Activated naive CD8-positive, alpha-beta T cell treated with anti-CD3 and anti-CD28 coated beads, Interleukin-2, amount 10 ng/mL, durations not matched to agents 7 days and 5 days (primary cell): ENCODE results near the gene APLP1. TPM values are rescaled to one million over a fixed set of nuclear protein-coding genes. Genes with fewer than 3 reads are reported as not detected.
"Not testable (repeated sequence)": the region's sequence is repeated elsewhere in the genome, so short reads cannot be mapped to it uniquely, and the experiment has no call there.

Source experiments
- ATAC-seq: fragments of 150-1000 bp; cut with Tn5 transposase; one replicate; pipeline ENCODE4 v1.10.0; 2021; ENCODE audit warnings: low read depth, moderate library complexity
- POLR2A ChIA-PET: fragments of 350-600 bp; sonication (Branson Sonifier 250); formaldehyde crosslinking; loops from one replicate; lab custom pipeline; 2021; ENCODE audit warnings: antibody characterized with exemption; lab: Charles Lee
- DNase-seq: peaks from one replicate; pipeline ENCODE4 v3.0.0; 2021
- H3K27ac Mint-ChIP-seq: one replicate; pipeline ENCODE4 v1.8.0; 2022; ENCODE audit warnings: mild to moderate bottlenecking, mixed read lengths
- H3K27me3 Mint-ChIP-seq: one replicate; pipeline ENCODE4 v1.8.0; 2022; ENCODE audit warnings: mild to moderate bottlenecking, moderate library complexity, mixed read lengths
- H3K36me3 Mint-ChIP-seq: one replicate; pipeline ENCODE4 v1.8.0; 2021; ENCODE audit warnings: mild to moderate bottlenecking, mixed read lengths
- H3K4me1 Mint-ChIP-seq: one replicate; pipeline ENCODE4 v1.8.0; 2021; ENCODE audit warnings: mixed read lengths
- H3K4me3 Mint-ChIP-seq: one replicate; pipeline ENCODE4 v1.8.0; 2022; ENCODE audit warnings: mild to moderate bottlenecking, moderate library complexity, mixed read lengths
- H3K9me3 Mint-ChIP-seq: one replicate; pipeline ENCODE4 v1.8.0; 2021; ENCODE audit warnings: mixed read lengths
- total RNA-seq, 2 experiments: library from RNA; stranded (reverse); gene quantifications; one replicate each; pipeline ENCODE4 v1.2.3, GENCODE V29; 2021

APLP1 gene
- total RNA-seq, result 1 to 10 TPM; 1.2 to 1.4 TPM

DNA sequence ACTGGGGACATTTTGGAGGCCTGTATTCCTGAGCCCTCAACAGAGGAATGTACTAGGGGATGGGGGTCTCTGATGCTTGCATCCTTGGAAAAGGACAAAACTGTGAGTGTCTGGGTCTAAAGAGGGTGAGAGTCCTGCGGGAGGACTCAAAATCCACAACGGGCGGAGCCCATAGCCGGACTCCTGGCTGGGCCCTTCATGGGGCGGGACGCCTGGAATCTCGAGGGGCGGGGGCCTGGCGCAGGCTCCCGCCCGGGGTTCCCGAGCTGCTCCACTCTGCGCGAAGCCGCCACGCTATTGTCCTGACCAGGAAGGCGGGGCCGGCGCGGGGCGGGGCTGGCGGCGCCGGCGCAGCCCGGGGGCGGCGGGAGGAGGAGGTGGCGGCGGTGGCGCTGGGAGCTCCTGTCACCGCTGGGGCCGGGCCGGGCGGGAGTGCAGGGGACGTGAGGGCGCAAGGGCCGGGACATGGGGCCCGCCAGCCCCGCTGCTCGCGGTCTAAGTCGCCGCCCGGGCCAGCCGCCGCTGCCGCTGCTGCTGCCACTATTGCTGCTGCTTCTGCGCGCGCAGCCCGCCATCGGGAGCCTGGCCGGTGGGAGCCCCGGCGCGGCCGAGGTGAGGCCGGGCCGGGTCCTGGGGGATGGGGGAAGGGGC lies at the start of gene APLP1:
Gene APLP1, plus strand, starts transcription at position 403 of the 651 bp plus-strand sequence. Its CDS starts 63 bp downstream, at position 466.
- H3K27me3 Mint-ChIP-seq, result peaks cover 27% of the 10 kb centered on the region
- POLR2A ChIA-PET, result interaction anchor here (0.7 to 1.7 kb wide), 2 partner anchors 32 to 63 kb away, joined by 3 to 5 read pairs; no protein-coding TSS in a partner anchor
- H3K9me3 Mint-ChIP-seq, result peaks cover 1% of the 10 kb centered on the region
- H3K4me3 Mint-ChIP-seq, result peak within 1 kb of the TSS; percentile 66
- ATAC-seq, result peak; percentile 65
- H3K27ac Mint-ChIP-seq, result no peak within 1 kb of the TSS
- H3K4me1 Mint-ChIP-seq, result peaks cover 14% of the 10 kb centered on the region
- H3K36me3 Mint-ChIP-seq, result no peaks in the 10 kb centered on the region
- DNase-seq, result peak; percentile 82

DNA sequence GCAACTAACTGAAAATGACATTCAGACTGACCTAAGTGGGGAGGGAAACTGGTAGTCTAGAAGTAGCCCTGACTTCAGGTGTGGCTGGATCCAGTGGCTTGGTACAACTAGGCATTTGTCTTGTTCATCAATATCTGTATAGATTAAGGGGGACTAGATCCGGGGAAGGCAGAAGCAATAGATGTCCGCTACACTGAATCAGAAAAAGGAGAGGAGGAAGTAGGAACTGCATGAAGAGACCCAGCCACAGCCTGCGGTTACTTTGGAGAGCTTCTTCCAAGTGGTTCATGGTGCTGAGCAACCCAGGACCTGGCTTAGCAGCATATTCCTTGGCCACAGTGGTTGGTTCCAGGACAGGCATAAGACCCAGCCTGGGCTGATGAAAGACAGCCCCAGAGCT lies 45.8 kb upstream of the APLP1 start:
- Mint-ChIP-seq H3K4me1 (peaks cover 7% of the 10 kb centered on the region), H3K4me3 (no peak overlapping the region), H3K9me3 (no peaks in the 10 kb centered on the region), H3K27me3 (peaks cover 24% of the 10 kb centered on the region), H3K36me3 (no peaks in the 10 kb centered on the region), H3K27ac (no peak overlapping the region)
- DNase-seq, result no peak
- ATAC-seq, result no peak
- POLR2A ChIA-PET, result no interaction called here

GRCh38 chr19:35824150-35824549 lies 44.2 kb upstream of the APLP1 start:
- no peak overlapping the region for H3K27ac Mint-ChIP-seq
- peaks cover 17% of the 10 kb centered on the region for H3K27me3 Mint-ChIP-seq
- no peak overlapping the region for H3K4me3 Mint-ChIP-seq
- DNase-seq (no peak), ATAC-seq (no peak)
- H3K4me1 Mint-ChIP-seq, result peaks cover 7% of the 10 kb centered on the region
- H3K9me3 Mint-ChIP-seq, result no peaks in the 10 kb centered on the region
- no peaks in the 10 kb centered on the region for H3K36me3 Mint-ChIP-seq
- POLR2A ChIA-PET, result no interaction called here

- Mint-ChIP-seq H3K36me3 (no peaks in the 10 kb centered on the region), H3K27ac (no peak overlapping the region), H3K4me3 (no peak overlapping the region), H3K4me1 (no peaks in the 10 kb centered on the region), H3K27me3 (peaks cover 6% of the 10 kb centered on the region), H3K9me3 (no peaks in the 10 kb centered on the region)
- ATAC-seq, result peak; percentile 67
- POLR2A ChIA-PET, result interaction anchor here (0.7 kb wide), 1 partner anchor 238 kb away, joined by 4 read pairs; no protein-coding TSS in a partner anchor
- peak; percentile 75 for DNase-seq
Measured at GRCh38 chr19:35828692-35829301, 39.6 kb upstream of the APLP1 start.

DNA sequence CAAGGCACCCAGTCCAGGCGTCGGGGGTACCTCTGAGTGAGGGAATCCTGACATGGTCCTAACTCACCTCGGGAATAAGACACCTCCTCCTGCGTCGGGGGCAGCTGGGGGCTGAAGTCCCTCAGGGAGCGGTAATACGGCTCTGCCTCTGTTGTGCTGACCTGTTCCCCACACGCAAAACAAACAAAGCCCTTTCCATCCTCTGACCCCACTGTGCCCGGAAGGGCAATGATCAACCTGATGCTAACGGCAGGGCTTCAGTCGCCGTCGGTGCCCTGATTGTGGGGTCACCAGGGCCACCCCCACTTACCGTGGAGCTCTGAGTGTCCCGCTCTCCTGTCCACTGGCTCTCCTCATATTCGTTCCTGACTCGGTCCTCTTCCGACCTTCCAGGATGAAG lies 37.4 kb upstream of the APLP1 start:
- ATAC-seq (no peak), DNase-seq (no peak)
- Mint-ChIP-seq H3K9me3 (no peaks in the 10 kb centered on the region), H3K36me3 (no peaks in the 10 kb centered on the region), H3K4me1 (no peaks in the 10 kb centered on the region), H3K27me3 (peaks cover 6% of the 10 kb centered on the region), H3K27ac (no peak overlapping the region), H3K4me3 (no peak overlapping the region)
- POLR2A ChIA-PET, result no interaction called here

GRCh38 chr19:35832054-35832453 lies 36.3 kb upstream of the APLP1 start:
- POLR2A ChIA-PET, result no interaction called here
- ATAC-seq, result no peak

DNA sequence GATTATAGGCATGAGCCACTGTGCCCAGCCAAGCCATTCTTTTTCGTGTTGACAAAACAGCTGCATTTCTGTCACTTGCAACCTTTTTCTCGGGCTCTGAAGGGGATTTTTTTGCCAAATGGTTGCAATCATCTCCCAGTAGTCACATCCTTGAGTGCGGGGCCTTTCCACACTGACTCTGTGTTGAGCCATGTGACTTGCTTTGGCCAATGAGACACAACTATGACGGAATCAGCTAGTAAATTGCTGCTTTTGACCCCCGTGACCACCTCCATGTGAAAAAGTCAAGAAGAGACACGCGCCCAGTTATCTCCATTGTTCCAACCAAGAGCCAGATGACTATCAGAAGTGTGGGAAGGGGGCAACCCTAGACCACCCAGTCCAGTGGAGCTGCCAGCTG lies 34.4 kb upstream of the APLP1 start:
- Mint-ChIP-seq H3K36me3 (no peaks in the 10 kb centered on the region), H3K4me3 (no peak overlapping the region), H3K27ac (no peak overlapping the region), H3K9me3 (no peaks in the 10 kb centered on the region), H3K4me1 (no peaks in the 10 kb centered on the region), H3K27me3 (peaks cover 10% of the 10 kb centered on the region)
- POLR2A ChIA-PET, result interaction anchor here (0.6 kb wide), 1 partner anchor 24 kb away, joined by 3 read pairs; no protein-coding TSS in a partner anchor
- no peak for ATAC-seq
- no peak for DNase-seq

More at GRCh38 chr19:35832054-35832453, 36.3 kb upstream of the APLP1 start:
- no peak for DNase-seq
- peaks cover 7% of the 10 kb centered on the region for H3K27me3 Mint-ChIP-seq
- no peak overlapping the region for H3K27ac Mint-ChIP-seq
- H3K9me3 Mint-ChIP-seq, result no peaks in the 10 kb centered on the region
- H3K4me1 Mint-ChIP-seq, result no peaks in the 10 kb centered on the region
- no peak overlapping the region for H3K4me3 Mint-ChIP-seq
- H3K36me3 Mint-ChIP-seq, result no peaks in the 10 kb centered on the region

DNA sequence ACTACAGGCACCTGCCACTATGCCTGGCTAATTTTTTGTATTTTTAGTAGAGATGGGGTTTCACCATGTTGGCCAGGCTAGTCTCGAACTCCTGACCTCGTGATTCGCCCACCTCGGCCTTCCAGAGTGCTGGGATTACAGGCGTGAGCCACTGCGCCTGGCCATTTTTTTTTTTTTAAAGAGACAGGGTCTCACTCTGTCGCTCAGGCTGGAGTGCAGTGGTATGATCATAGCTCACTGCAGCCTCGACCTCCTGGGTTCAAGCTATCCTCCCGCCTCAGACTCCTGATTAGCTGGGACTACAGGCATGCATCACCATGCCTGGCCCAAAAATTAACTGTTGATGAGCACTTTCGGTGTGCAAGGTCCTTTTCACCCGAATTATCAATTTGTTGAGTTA lies 32.3 kb upstream of the APLP1 start:
- not testable (repeated sequence) for H3K27ac Mint-ChIP-seq, H3K9me3 Mint-ChIP-seq, H3K4me1 Mint-ChIP-seq, ATAC-seq, H3K4me3 Mint-ChIP-seq, H3K36me3 Mint-ChIP-seq, DNase-seq
- POLR2A ChIA-PET, result interaction anchor here (0.7 kb wide), 1 partner anchor 33 kb away, joined by 3 read pairs; no protein-coding TSS in a partner anchor
- peaks cover 10% of the 10 kb centered on the region for H3K27me3 Mint-ChIP-seq

- Mint-ChIP-seq H3K4me3 (no peak overlapping the region), H3K27ac (no peak overlapping the region), H3K9me3 (peaks cover 4% of the 10 kb centered on the region), H3K36me3 (no peaks in the 10 kb centered on the region), H3K27me3 (peaks cover 54% of the 10 kb centered on the region), H3K4me1 (peaks cover 8% of the 10 kb centered on the region)
- POLR2A ChIA-PET, result no interaction called here
- DNase-seq (no peak), ATAC-seq (no peak)
Measured at GRCh38 chr19:35841961-35842595, 26.3 kb upstream of the APLP1 start.

- H3K9me3 Mint-ChIP-seq, result peaks cover 4% of the 10 kb centered on the region
Measured at GRCh38 chr19:35842666-35843272, 25.6 kb upstream of the APLP1 start.

GRCh38 chr19:35843676-35844481 lies 24.5 kb upstream of the APLP1 start:
- DNase-seq (no peak), ATAC-seq (no peak)
- H3K27ac Mint-ChIP-seq, result no peak overlapping the region
- peaks cover 4% of the 10 kb centered on the region for H3K9me3 Mint-ChIP-seq
- POLR2A ChIA-PET, result no interaction called here
- H3K4me1 Mint-ChIP-seq, result peaks cover 8% of the 10 kb centered on the region
- no peaks in the 10 kb centered on the region for H3K36me3 Mint-ChIP-seq
- no peak overlapping the region for H3K4me3 Mint-ChIP-seq
- peaks cover 58% of the 10 kb centered on the region for H3K27me3 Mint-ChIP-seq

More at GRCh38 chr19:35842666-35843272, 25.6 kb upstream of the APLP1 start:
- POLR2A ChIA-PET, result no interaction called here
- H3K4me1 Mint-ChIP-seq, result peaks cover 8% of the 10 kb centered on the region
- H3K27ac Mint-ChIP-seq, result no peak overlapping the region
- no peak for DNase-seq
- no peak for ATAC-seq
- no peak overlapping the region for H3K4me3 Mint-ChIP-seq
- H3K36me3 Mint-ChIP-seq, result no peaks in the 10 kb centered on the region
- H3K27me3 Mint-ChIP-seq, result peaks cover 56% of the 10 kb centered on the region

- Mint-ChIP-seq H3K27ac (no peak overlapping the region), H3K9me3 (peaks cover 4% of the 10 kb centered on the region)
Measured at GRCh38 chr19:35844482-35845214, 23.7 kb upstream of the APLP1 start.

More at GRCh38 chr19:35844482-35845214, 23.7 kb upstream of the APLP1 start:
- H3K4me1 Mint-ChIP-seq, result peaks cover 8% of the 10 kb centered on the region
- peaks cover 63% of the 10 kb centered on the region for H3K27me3 Mint-ChIP-seq
- POLR2A ChIA-PET, result no interaction called here
- no peaks in the 10 kb centered on the region for H3K36me3 Mint-ChIP-seq
- ATAC-seq (no peak), DNase-seq (no peak)
- peak overlapping the region; percentile 71 for H3K4me3 Mint-ChIP-seq
